K562 (cell line): ENCODE results near the gene CLVS2. TPM values are rescaled to one million over a fixed set of nuclear protein-coding genes. Genes with fewer than 3 reads are reported as not detected.

Experiments used
- ARHGAP35 ChIP-seq: fragments of 450-650 bp; IDR thresholded peaks from 2 replicates; pipeline ENCODE4 v1.6.1; 2018; ENCODE audit not compliant: partially characterized antibody
- ETV6 ChIP-seq, 3 experiments: fragments of 150-350 bp in 1 of 3; sonication (generic) in 1 of 3; formaldehyde crosslinking in 1 of 3; IDR thresholded peaks; 2 replicates each; pipeline versions ENCODE4 v1.6.1 to v1.8.0; 2014 to 2022; ENCODE audit warnings: borderline replicate concordance in 2 of 3, low read depth in 2 of 3, antibody characterized with exemption in 1 of 3, low read length in 1 of 3, mild to moderate bottlenecking in 1 of 3, missing genetic modification reagents in 1 of 3
- KAT2B ChIP-seq: IDR thresholded peaks from one replicate; pipeline ENCODE4 v1.6.1; 2012; ENCODE audit warnings: low read depth, mild to moderate bottlenecking, control low read depth, inconsistent platforms, low read length, moderate library complexity
- KDM4B ChIP-seq, 2 experiments: fragments of 450-650 bp in 1 of 2; sonication (generic) in 1 of 2; IDR thresholded peaks; 2 replicates each; pipeline ENCODE4 v1.6.1; 2016 to 2017; ENCODE audit warnings: borderline replicate concordance in 2 of 2, antibody characterized with exemption in 1 of 2, low read depth in 1 of 2, mild to moderate bottlenecking in 1 of 2
- MAFG ChIP-seq: fragments of 450-650 bp; conservative IDR thresholded peaks from 2 replicates; pipeline ENCODE4 v1.6.1; 2016; ENCODE audit warnings: missing genetic modification characterization, missing compliant biosample characterization
- RBM25 ChIP-seq: fragments of 200-400 bp; formaldehyde crosslinking; IDR thresholded peaks from 2 replicates; pipeline ENCODE4 v1.6.1; 2018; ENCODE audit warnings: low read length, low read depth, moderate library complexity; ENCODE audit not compliant: severe bottlenecking
- SRSF9 ChIP-seq: fragments of 200-400 bp; formaldehyde crosslinking; IDR thresholded peaks from 2 replicates; pipeline ENCODE4 v1.6.1; 2017; ENCODE audit warnings: low read depth, low read length, borderline replicate concordance
- TCFL5 ChIP-seq: fragments of 250-450 bp; sonication (Bioruptor Pico); conservative IDR thresholded peaks from 2 replicates; pipeline ENCODE4 v1.6.1; 2021; ENCODE audit warnings: mild to moderate bottlenecking, moderate library complexity, matching md5 sums
- ZNF184 ChIP-seq: sonication (generic); formaldehyde crosslinking; IDR thresholded peaks from 2 replicates; pipeline ENCODE4 v1.5.0; 2020; ENCODE audit warnings: missing genetic modification reagents
- ZNF347 ChIP-seq: fragments of 450-650 bp; formaldehyde crosslinking; IDR thresholded peaks from 2 replicates; pipeline ENCODE4 v1.4.0; 2020; ENCODE audit warnings: low read depth, mild to moderate bottlenecking, moderate library complexity
- polyA plus RNA-seq, 8 experiments: library from polyadenylated mRNA; depleted of rRNA in 4 of 8; stranded (reverse) in 5 of 8; unstranded in 3 of 8; fragments of >200 nt; fragmentation: Nextera tagmentation in 2 of 8; fragmentation: Illumina TruSeq in 1 of 8; extraction: Ambion mirVana in 2 of 8; extraction: Trizol in 1 of 8; gene quantifications; 2 replicates each; pipeline versions ENCODE4 v1.2.1 to v1.2.3, GENCODE V29; 2011 to 2014; ENCODE audit warnings: inconsistent platforms in 1 of 8, missing spikeins in 1 of 8
- total RNA-seq, 7 experiments: library from RNA; depleted of rRNA in 6 of 7; stranded (reverse); fragments of >200 nt in 6 of 7; fragmentation: Illumina TruSeq in 2 of 7; extraction: Trizol in 2 of 7; gene quantifications; 2 replicates each; pipeline versions ENCODE4 v1.2.1 to v1.2.3, GENCODE V29; 2011 to 2021; ENCODE audit warnings: low replicate concordance in 1 of 7
- TF ChIP-seq, protein P1 (sequence below): fragments of 450-650 bp; formaldehyde crosslinking; IDR thresholded peaks from 2 replicates; pipeline ENCODE4 v1.4.0; 2022; ENCODE audit warnings: missing genetic modification characterization

Gene CLVS2
- total and polyA plus RNA-seq, 9 of the 15 experiments (the other 6 are each of a cell fraction or from before 2014, with no cell fraction given) = 0.01 to 0.36 (median 0.03) TPM; not detected in 3

DNA sequence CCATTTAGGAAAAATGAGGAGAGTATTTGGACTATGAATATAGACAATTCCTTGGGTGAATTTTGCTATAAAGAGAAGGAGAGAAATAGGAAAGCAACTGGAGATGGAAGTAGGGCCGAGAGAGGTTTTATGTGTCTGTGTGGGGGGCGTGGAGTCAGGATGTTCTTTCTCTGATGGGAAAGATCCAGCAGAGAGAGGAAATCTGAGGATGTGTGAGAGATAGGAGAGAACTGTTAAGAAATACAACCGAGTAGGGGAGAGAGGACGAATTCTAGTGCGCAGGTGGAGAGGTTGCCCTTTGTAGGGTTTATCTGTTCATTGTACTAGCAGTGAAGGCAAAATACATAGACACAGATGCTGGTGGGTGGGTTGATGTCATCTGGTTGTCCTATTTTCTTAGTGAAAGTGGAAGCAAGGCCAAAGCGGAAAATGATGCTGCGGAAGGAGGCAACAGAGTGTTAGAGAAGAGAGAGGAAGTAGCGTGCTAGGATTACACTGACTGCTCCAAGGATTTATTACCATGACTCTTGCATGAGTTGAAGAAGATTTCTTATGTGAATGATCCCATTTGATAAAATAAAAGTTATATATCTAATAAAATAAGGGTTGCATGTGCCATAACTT lies 57.7 kb downstream of the CLVS2 start (continued):
- TF ChIP-seq, protein P1, sequence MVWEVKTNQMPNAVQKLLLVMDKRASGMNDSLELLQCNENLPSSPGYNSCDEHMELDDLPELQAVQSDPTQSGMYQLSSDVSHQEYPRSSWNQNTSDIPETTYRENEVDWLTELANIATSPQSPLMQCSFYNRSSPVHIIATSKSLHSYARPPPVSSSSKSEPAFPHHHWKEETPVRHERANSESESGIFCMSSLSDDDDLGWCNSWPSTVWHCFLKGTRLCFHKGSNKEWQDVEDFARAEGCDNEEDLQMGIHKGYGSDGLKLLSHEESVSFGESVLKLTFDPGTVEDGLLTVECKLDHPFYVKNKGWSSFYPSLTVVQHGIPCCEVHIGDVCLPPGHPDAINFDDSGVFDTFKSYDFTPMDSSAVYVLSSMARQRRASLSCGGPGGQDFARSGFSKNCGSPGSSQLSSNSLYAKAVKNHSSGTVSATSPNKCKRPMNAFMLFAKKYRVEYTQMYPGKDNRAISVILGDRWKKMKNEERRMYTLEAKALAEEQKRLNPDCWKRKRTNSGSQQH (CRISPR knock-in tag) = no peak
- TF ChIP-seq ZNF347 (CRISPR knock-in tag) = no peak
- no peak for TF ChIP-seq ARHGAP35
- no peak for TF ChIP-seq ZNF184 (CRISPR knock-in tag)
- no peak for TF ChIP-seq KAT2B
- TF ChIP-seq MAFG (tag) = no peak
- TF ChIP-seq KDM4B (IDR thresholded peaks at IDR 0.05; ENCODE audit: borderline replicate concordance in 2 of 2, low read depth in 1 of 2) = no peak
- TF ChIP-seq RBM25 = no peak
- TF ChIP-seq ETV6 (IDR thresholded peaks at IDR 0.05; ENCODE audit: borderline replicate concordance in 1 of 2, low read depth in 2 of 2, low read length in 1 of 2) = no peak
- no peak for TF ChIP-seq ETV6 (CRISPR knock-in tag; IDR thresholded peaks at IDR 0.05; ENCODE audit: borderline replicate concordance)
- no peak for TF ChIP-seq TCFL5 (CRISPR knock-in tag)
- no peak for TF ChIP-seq SRSF9
